Activated CD4-positive, alpha-beta T cell treated with anti-CD3 and anti-CD28 coated beads for 48 hours (primary cell): ENCODE data around the gene CD3G.

Experiments
- DNase-seq: peaks from one replicate; pipeline ENCODE4 v3.0.0-alpha.2; 2020

Gene CD3G

DNA sequence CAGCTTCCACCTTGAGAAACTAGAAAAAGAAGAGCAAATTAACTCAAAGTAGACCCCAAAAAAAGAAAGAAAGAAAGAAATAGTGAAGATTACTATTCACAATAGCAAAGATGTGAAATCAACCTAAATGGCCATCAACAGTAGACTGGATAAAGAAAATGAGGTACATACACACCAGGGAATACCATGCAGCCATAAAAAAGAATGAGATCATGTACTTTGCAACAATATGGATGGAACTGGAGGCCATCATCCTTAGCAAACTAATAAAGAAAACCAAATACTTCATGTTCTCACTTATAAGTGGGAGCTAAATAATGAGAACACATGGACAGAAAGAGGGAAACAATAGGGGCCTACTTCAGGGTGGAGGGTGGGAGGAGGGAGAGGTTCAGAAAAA is 15.4 kb upstream of the CD3G start:
- no peak for DNase-seq

DNA sequence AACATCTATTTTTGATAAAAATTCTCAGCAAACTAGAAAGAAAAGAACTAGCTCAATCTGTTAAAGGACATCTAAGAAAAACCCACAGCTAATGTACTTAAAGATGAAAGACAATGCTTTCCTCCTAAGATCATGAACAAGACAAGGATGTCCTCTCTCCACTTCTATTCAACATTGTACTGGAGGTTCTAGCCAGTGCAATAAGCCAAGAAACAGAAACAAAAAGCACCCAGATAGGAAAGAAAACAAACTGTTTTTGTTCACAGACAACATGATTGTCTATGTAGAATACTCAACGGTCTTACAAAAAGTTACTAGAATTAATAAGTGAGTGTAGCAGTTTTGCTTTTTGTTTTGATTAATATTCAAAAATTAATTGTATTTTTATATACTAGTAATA is 9.4 kb upstream of the CD3G start:
- no peak for DNase-seq

- peak; percentile 89 for DNase-seq
These were observed 5.5 kb upstream of the CD3G start for GRCh38 chr11:118338637-118339061.

- peak; percentile 39 for DNase-seq
These were observed 4.7 kb upstream of the CD3G start for GRCh38 chr11:118339281-118339961.

GRCh38 chr11:118340449-118340848 is 3.7 kb upstream of the CD3G start:
- no peak for DNase-seq

- no peak for DNase-seq
These were observed 2.9 kb upstream of the CD3G start for GRCh38 chr11:118341261-118341660.

- no peak for DNase-seq
These were observed 2.2 kb upstream of the CD3G start for GRCh38 chr11:118341815-118342489.

DNA sequence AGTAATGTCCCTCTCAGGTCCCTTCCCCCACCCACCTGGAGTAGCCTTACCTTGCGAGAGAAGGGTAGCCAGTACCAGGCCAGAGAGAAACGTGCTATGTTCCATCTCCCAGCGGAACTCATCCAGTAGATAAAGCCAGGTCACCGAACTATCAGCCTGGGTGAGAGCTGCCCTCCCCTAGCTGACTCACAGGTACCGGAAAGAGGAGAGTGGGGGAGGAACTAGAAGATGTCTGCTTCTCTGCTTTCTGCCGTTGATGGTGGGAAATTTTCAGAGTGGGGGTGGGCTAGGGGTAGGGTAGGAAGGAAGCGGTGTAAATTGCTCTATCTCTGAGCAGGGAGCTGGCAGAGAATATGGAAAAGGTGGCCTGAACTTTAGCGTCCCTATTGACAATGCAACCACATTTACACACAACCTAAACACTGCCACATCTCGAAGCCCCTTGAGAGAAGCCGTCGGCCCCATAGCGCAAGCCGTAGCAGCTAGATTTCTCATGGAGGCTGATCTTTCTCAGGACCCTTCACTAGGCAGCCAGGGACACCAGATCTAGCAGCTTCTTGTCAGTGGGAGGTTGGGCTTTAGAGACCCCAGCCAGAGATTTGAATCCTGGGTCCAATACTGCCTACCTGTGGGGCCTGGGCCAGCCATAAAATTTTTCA is 1.5 kb upstream of the CD3G start, which contains the start of gene CD3D:
CD3D (minus strand) TSS at position 203 of the 659 bp plus-strand sequence; CDS start at position 105, 98 bp downstream.
- DNase-seq: peak; percentile 77

DNA sequence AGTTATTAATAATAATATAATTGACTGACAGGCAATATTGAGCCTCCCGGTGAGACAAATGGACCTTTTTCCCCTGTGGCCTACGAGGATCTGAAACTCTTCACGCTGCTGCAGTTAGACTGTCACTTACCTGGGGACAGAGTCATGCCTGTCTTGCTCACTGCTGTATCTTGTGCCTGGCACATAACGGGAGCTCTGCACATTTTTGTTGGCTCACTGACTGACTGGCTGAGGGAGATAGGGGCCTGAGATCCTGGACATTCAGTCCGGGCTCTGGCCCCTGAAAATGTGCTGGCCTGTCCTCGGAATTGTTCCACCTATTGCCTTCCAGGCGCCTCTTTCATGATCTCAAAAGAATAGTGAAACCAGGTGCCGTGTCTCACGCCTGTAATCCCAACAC is 896 bp upstream of the CD3G start:
- peak; percentile 52 for DNase-seq

DNA sequence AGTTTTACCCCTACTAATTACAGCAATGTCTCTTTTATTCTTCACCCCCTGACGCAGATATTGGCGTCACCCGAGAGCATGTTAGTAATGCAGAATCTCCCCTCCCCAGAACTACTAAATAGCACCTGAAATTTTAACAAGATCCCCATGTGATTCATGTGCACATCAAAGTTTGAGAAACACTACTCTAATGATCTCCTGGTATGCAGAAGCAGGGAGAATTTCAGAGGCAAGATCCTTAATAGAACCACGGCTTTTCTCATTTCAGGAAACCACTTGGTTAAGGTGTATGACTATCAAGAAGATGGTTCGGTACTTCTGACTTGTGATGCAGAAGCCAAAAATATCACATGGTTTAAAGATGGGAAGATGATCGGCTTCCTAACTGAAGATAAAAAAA is 5.3 kb downstream of the CD3G start:
- no peak for DNase-seq

- DNase-seq: no peak
These were observed 9.1 kb downstream of the CD3G start for GRCh38 chr11:118353084-118353710.

DNA sequence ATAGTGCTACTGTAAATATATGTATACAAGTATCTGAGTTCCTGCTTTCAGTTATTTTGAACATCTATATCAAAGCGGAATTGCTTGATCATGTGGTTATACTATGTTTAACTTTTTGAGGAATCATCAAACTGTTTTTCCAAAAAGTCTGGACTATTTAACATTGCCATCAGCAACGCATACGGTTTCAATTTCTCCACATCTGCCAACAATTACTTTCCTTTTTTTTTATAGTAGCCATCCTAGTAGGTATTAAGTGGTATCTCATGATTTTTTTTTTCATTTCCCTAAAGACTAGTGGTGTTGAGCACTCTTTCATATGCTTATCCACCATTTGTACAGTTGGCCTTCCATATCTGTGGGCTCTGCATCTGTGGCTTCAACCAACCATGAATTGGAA is 13.9 kb downstream of the CD3G start:
- DNase-seq: no peak

DNA sequence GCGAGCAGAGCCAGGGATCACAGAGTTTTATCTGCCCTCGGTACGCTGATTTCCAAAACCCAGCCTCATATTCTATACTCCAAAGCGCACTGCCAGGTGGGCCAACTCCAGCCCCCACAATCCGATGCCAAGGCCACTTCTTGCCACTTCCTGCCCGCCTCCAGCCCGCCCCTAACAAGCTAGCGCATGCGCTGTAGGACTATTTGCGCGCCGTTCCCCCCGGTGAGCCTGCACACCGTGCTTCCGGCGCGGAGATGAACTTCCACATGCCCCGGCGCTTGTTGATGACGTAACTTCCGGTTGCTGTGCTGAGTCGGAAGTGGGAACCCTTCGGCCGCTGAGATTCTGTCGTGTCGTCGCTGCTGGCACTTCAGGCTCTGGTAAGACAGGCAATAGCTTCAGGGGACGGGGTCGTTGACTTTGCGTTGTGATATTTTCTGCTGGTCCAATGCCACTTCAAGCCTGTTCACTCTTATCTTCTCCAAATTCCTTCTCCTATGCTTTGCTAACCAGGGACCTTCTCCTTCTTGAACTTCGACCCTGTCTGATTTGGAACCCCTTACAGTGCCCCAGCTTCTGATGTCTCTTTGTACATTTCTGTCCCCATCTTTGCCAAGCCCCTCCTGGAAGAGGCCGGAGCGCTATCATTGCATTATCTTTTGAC is 15.3 kb downstream of the CD3G start, which contains the start of gene UBE4A:
UBE4A (plus strand) TSS at position 306 of the 664 bp plus-strand sequence. CDS start 5,481 bp downstream, outside the sequence.
- DNase-seq: peak; percentile 99

DNA sequence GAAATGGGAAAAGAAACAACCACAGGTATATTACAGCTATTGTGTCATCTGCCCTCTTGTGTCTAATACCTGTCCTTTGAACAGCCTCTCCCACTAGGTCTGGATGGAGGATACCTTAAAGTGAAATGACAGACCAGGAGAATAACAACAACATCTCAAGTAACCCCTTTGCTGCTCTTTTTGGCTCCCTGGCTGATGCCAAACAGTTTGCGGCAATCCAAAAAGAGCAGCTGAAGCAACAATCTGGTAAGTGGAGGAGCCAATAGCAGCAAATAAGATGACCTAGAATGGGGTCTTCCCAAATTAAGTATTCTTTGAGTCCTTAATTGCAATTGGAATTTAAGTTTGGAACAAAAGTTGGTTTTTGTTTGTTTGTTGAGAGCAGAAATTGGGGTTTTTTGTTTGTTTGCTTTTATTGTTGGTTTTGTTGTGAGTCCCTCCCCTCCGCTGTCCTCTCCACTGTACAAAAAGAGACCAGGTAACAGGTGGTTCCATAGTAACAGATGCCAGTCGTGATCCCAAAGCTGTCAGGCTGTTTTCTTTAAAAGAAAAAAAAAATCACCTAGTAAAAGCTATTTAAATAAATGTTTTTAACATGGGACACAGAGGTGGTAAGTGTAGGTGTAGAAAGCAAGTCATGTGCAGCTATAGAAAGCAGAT is 20.9 kb downstream of the CD3G start:
- DNase-seq: no peak

GRCh38 chr11:118366287-118366686 is 22.1 kb downstream of the CD3G start:
- no peak for DNase-seq

GRCh38 chr11:118370774-118371173 is 26.6 kb downstream of the CD3G start:
- no peak for DNase-seq

DNA sequence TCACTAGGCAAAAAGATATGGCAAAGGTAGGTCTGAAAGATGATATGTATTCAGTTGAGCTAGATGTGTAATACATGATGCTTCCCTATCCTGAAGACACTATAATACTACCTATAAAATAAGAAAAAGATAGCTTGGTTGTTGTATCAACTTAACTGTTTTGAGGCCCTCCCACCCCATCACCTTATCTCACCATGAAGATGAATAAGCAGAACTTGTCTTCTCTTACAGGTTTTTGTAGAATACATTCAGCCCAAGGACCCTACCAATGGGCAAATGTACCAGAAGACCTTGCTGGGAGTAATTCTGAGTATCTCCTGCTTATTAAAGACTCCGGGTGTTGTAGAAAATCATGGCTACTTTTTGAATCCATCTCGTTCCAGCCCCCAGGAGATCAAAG is 29.1 kb downstream of the CD3G start:
- no peak for DNase-seq

- no peak for DNase-seq
These were observed 29.7 kb downstream of the CD3G start for GRCh38 chr11:118373871-118374270.

DNA sequence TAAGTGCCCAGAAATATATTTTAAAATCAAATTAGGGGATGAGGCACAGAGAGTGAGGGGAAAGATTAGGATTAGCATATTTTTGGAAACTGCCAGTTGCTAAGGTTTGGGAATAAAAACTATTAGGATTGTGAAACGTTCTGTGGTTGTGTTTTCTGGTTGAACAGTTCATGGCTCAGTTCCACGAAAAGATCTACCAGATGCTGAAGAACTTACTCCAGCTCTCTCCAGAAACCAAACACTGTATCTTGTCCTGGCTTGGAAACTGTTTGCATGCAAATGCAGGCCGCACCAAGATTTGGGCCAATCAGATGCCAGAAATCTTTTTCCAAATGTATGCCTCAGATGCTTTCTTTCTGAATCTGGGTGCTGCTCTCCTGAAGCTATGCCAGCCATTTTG is 30.6 kb downstream of the CD3G start:
- DNase-seq: no peak

GRCh38 chr11:118375978-118376377 is 31.8 kb downstream of the CD3G start:
- DNase-seq: no peak

GRCh38 chr11:118379497-118379896 is 35.4 kb downstream of the CD3G start:
- no peak for DNase-seq

DNA sequence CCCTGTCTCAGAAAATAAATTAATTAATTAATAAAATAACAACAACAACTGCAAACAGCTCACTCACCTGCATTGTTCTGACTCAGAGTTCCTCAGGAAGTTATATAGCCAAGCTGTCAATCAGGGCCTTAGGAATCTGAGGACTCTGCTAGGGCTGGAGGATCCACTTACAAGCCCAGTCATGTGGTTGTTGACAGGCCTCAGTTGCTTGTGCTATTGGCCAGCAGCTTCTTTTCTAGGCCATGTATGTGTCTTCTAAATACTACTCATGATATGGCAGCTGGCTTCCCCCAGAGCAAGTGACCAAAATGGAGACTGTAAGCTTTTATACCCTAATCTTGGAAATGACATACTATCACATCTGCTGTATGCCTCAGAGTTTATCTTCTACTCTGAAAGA is 36.4 kb downstream of the CD3G start:
- no peak for DNase-seq
